SK-N-SH (cell line): ENCODE measurements around the gene NDFIP1. TPM values are rescaled to one million over a fixed set of nuclear protein-coding genes. Genes with fewer than 3 reads are reported as not detected.

Experiments
- CTCF ChIA-PET: fragments of 300-600, 350-600 bp; formaldehyde crosslinking; extraction: SDS; loops from one replicate; lab custom pipeline; 2021; lab: Yijun Ruan, JAX
- POLR2A ChIA-PET: fragments of 350-600 bp; sonication (Branson Sonifier 250); formaldehyde crosslinking; extraction: SDS; loops from one replicate; lab custom pipeline; 2020; ENCODE audit warnings: antibody characterized with exemption, inconsistent platforms; lab: Yijun Ruan, JAX
- DNase-seq: peaks from one replicate; pipeline ENCODE4 v3.0.0; 2012
- H2AFZ ChIP-seq: fragments of 200-600 bp; sonication (generic); 2 replicates; pipeline ENCODE4 v1.8.1; 2016; ENCODE audit warnings: antibody characterized with exemption, mild to moderate bottlenecking, low read depth
- H3F3A ChIP-seq: fragments of 200-600 bp; sonication (generic); replicated peaks from 2 replicates; pipeline ENCODE3; 2016; ENCODE audit warnings: antibody characterized with exemption, mild to moderate bottlenecking; ENCODE audit not compliant: insufficient read depth
- H3K27ac ChIP-seq, 2 experiments: fragments of 200-500 bp in 1 of 2; fragments of 200-600 bp in 1 of 2; sonication (Bioruptor generic) in 1 of 2; sonication (generic), shearing (Covaris generic) in 1 of 2; 2 replicates each; pipeline versions ENCODE4 v1.5.1 to v1.6.1; 2014 to 2016; ENCODE audit warnings: low read depth in 2 of 2, inconsistent platforms in 1 of 2, low read length in 1 of 2, mild to moderate bottlenecking in 1 of 2, mixed read lengths in 1 of 2
- H3K27me3 ChIP-seq: fragments of 200-600 bp; sonication (generic), shearing (Covaris generic); 2 replicates; pipeline ENCODE4 v1.6.1; 2016; ENCODE audit warnings: mixed run types; ENCODE audit not compliant: insufficient read depth
- H3K36me3 ChIP-seq, 2 experiments: fragments of 200-500 bp in 1 of 2; fragments of 200-600 bp in 1 of 2; sonication (Bioruptor generic) in 1 of 2; sonication (generic) in 1 of 2; replicated peaks in 1 of 2; 2 replicates each; pipeline versions ENCODE3 to v1.5.1; 2014 to 2016; ENCODE audit warnings: low read length in 1 of 2, mild to moderate bottlenecking in 1 of 2; ENCODE audit not compliant: insufficient read depth in 2 of 2, control insufficient read depth in 1 of 2
- H3K4me1 ChIP-seq, 2 experiments: fragments of 200-500 bp in 1 of 2; fragments of 200-600 bp in 1 of 2; sonication (Bioruptor generic) in 1 of 2; sonication (generic), shearing (Covaris generic) in 1 of 2; 2 replicates each; pipeline versions ENCODE4 v1.5.1 to v1.6.1; 2014 to 2016; ENCODE audit warnings: low read depth in 1 of 2, low read length in 1 of 2, mixed run types in 1 of 2; ENCODE audit not compliant: insufficient read depth in 2 of 2, control insufficient read depth in 1 of 2
- H3K4me2 ChIP-seq: fragments of 200-600 bp; sonication (generic), shearing (Covaris generic); 2 replicates; pipeline ENCODE4 v1.6.1; 2017; ENCODE audit warnings: mixed run types
- H3K4me3 ChIP-seq, 2 experiments: fragments of 200-500 bp in 1 of 2; fragments of 200-600 bp in 1 of 2; sonication (Bioruptor generic) in 1 of 2; sonication (generic), shearing (Covaris generic) in 1 of 2; 2 replicates each; pipeline versions ENCODE4 v1.5.1 to v1.8.1; 2014 to 2016; ENCODE audit warnings: low read depth in 2 of 2, inconsistent platforms in 1 of 2, low read length in 1 of 2, mild to moderate bottlenecking in 1 of 2, mixed read lengths in 1 of 2, moderate library complexity in 1 of 2
- H3K79me2 ChIP-seq: fragments of 200-600 bp; sonication (generic); 2 replicates; pipeline ENCODE4 v1.8.1; 2017; ENCODE audit warnings: mild to moderate bottlenecking; ENCODE audit not compliant: insufficient read depth
- H3K9ac ChIP-seq: fragments of 200-600 bp; sonication (generic); 2 replicates; pipeline ENCODE4 v1.6.1; 2017; ENCODE audit warnings: mixed run types
- H3K9me2 ChIP-seq: fragments of 200-600 bp; sonication (generic); 2 replicates; pipeline ENCODE4 v1.6.1; 2017; ENCODE audit warnings: mixed run types
- H3K9me3 ChIP-seq: fragments of 200-600 bp; sonication (generic); 2 replicates; pipeline ENCODE4 v1.6.1; 2017; ENCODE audit warnings: mixed run types, mild to moderate bottlenecking, moderate library complexity
- H4K20me1 ChIP-seq: fragments of 200-600 bp; sonication (generic); 2 replicates; pipeline ENCODE4 v1.6.1; 2017; ENCODE audit warnings: mild to moderate bottlenecking, mixed run types; ENCODE audit not compliant: insufficient read depth
- CTCF ChIP-seq: fragments of 200-600 bp; sonication (generic); IDR thresholded peaks from 2 replicates; pipeline ENCODE4 v1.6.1; 2017; ENCODE audit warnings: antibody characterized with exemption, mild to moderate bottlenecking, moderate library complexity
- EZH2phosphoT487 ChIP-seq: fragments of 200-600 bp; sonication (generic); IDR thresholded peaks from 2 replicates; pipeline ENCODE4 v1.6.1; 2017; ENCODE audit warnings: low read depth, mixed run types, mild to moderate bottlenecking, antibody characterized with exemption, moderate library complexity, borderline replicate concordance
- FOSL2 ChIP-seq: IDR thresholded peaks from 2 replicates; pipeline ENCODE4 v1.4.0; 2012; ENCODE audit warnings: low read depth, mild to moderate bottlenecking, moderate library complexity, borderline replicate concordance
- FOXJ3 ChIP-seq: sonication (generic); formaldehyde crosslinking; IDR thresholded peaks from 2 replicates; pipeline ENCODE4 v1.5.1; 2020; ENCODE audit warnings: mild to moderate bottlenecking, missing genetic modification reagents
- GATA2 ChIP-seq: sonication (generic); formaldehyde crosslinking; IDR thresholded peaks from 2 replicates; pipeline ENCODE4 v1.5.0; 2020; ENCODE audit warnings: mild to moderate bottlenecking, missing genetic modification reagents
- IRF3 ChIP-seq: fragments of 150-350 bp; IDR thresholded peaks from 2 replicates; pipeline ENCODE4 v1.6.1; 2016; ENCODE audit warnings: mild to moderate bottlenecking, low read depth, low read length
- POLR2AphosphoS5 ChIP-seq: IDR thresholded peaks from 2 replicates; pipeline ENCODE4 v1.6.1; 2012; ENCODE audit warnings: low read depth, low read length
- RCOR1 ChIP-seq: fragments of 150-350 bp; IDR thresholded peaks from 2 replicates; pipeline ENCODE4 v1.6.1; 2017; ENCODE audit warnings: antibody characterized with exemption, low read length
- REST ChIP-seq: IDR thresholded peaks from 2 replicates; pipeline ENCODE4 v1.6.1; 2012; ENCODE audit warnings: mild to moderate bottlenecking, low read depth, low read length, moderate library complexity
- TCF12 ChIP-seq: IDR thresholded peaks from 2 replicates; pipeline ENCODE4 v1.4.0; 2012
- YY1 ChIP-seq: IDR thresholded peaks from 2 replicates; pipeline ENCODE4 v1.4.0; 2012; ENCODE audit warnings: low read depth, mild to moderate bottlenecking
- ZBTB33 ChIP-seq: IDR thresholded peaks from 2 replicates; pipeline ENCODE4 v1.4.0; 2012; ENCODE audit warnings: low read depth, borderline replicate concordance
- WGBS: methylation state at CpG from one replicate; pipeline ENCODE4 v1.1.6; 2017; ENCODE audit warnings: low lambda C conversion rate; 5-methylcytosine and 5-hydroxymethylcytosine counted together
- polyA plus RNA-seq, 3 experiments: library from polyadenylated mRNA; depleted of rRNA; stranded (reverse); fragments of >200 nt; gene quantifications; 2 replicates each; pipeline ENCODE4 v1.2.3, GENCODE V29; 2012

The NDFIP1 gene
- polyA plus RNA-seq, 1 of the 3 experiments (the other 2 are of a cell fraction): 40.0 TPM

GRCh38 chr5:142122121-142122520 is 13.5 kb downstream of the NDFIP1 start:
- H3K9ac ChIP-seq: no peak overlapping the region
- no peak overlapping the region for H3K27ac ChIP-seq
- no peaks in the 10 kb centered on the region; a peak in 1 of 4 replicates for H3K4me1 ChIP-seq
- POLR2A ChIA-PET: no interaction called here
- H3F3A ChIP-seq: peaks cover 4% of the 10 kb centered on the region
- peaks cover 60% of the 10 kb centered on the region for H4K20me1 ChIP-seq
- TF ChIP-seq TCF12: no peak
- TF ChIP-seq, all 33 proteins: peak for 0
- WGBS: 4% methylated on average over 1 of the region's 1 CpG
- Histone ChIP-seq H3K4me2 (no peak overlapping the region), H3K79me2 (peaks cover 99% of the 10 kb centered on the region), H3K9me2 (no peaks in the 10 kb centered on the region), H3K27me3 (no peaks in the 10 kb centered on the region), H3K9me3 (no peaks in the 10 kb centered on the region), H3K4me3 (no peak overlapping the region), H2AFZ (no peak overlapping the region), H3K36me3 (peaks cover 15 to 18% of the 10 kb centered on the region in 2 experiments)
- CTCF ChIA-PET: no interaction called here
- no peak for DNase-seq

GRCh38 chr5:142125378-142125777 is 16.8 kb downstream of the NDFIP1 start:
- Histone ChIP-seq H3K4me1 (peaks cover 0 to 7% of the 10 kb centered on the region in 2 experiments; a peak in 1 of 4 replicates), H3F3A (no peaks in the 10 kb centered on the region), H2AFZ (no peak overlapping the region), H3K27me3 (no peaks in the 10 kb centered on the region), H3K9ac (no peak overlapping the region), H3K36me3 (peaks cover 10 to 22% of the 10 kb centered on the region in 2 experiments), H3K79me2 (peaks cover 100% of the 10 kb centered on the region), H3K9me2 (no peaks in the 10 kb centered on the region), H3K27ac (no peak overlapping the region), H3K4me3 (no peak overlapping the region), H3K4me2 (no peak overlapping the region), H4K20me1 (peaks cover 51% of the 10 kb centered on the region), H3K9me3 (no peaks in the 10 kb centered on the region)
- POLR2A ChIA-PET: no interaction called here
- TF ChIP-seq YY1 (no peak), FOSL2 (no peak), ZBTB33 (no peak), FOXJ3 (CRISPR knock-in tag) (no peak), IRF3 (no peak), EZH2phosphoT487 (no peak), RCOR1 (no peak), GATA2 (CRISPR knock-in tag) (no peak), POLR2AphosphoS5 (no peak), TCF12 (no peak), CTCF (no peak), REST (no peak)
- DNase-seq: no peak
- CTCF ChIA-PET: interaction anchor here (1.7 kb wide), 1 partner anchor 113 kb away, joined by 5 read pairs; the partner anchor contains the start of gene GNPDA1
- WGBS: 98% methylated on average over 2 of the region's 3 CpGs
